Trophoblast cell (in vitro differentiated cells and primary cell): ENCODE measurements around the gene C17orf100.

ENCODE experiments used
- DNase-seq, 2 donors: peaks; one replicate each; pipeline ENCODE4 v3.0.0-alpha.2; 2016
- H2AFZ ChIP-seq: 2 replicates; pipeline ENCODE4 v1.6.1; 2013; ENCODE audit warnings: low read length, moderate library complexity, mild to moderate bottlenecking; ENCODE audit not compliant: insufficient read depth, poor library complexity
- H2AK5ac ChIP-seq: 2 replicates; pipeline ENCODE4 v1.6.1; 2013; ENCODE audit warnings: mild to moderate bottlenecking, low read length
- H2BK120ac ChIP-seq: 2 replicates; pipeline ENCODE4 v1.6.1; 2013; ENCODE audit warnings: low read length, mild to moderate bottlenecking, moderate library complexity; ENCODE audit not compliant: insufficient read depth, poor library complexity
- H2BK12ac ChIP-seq: 2 replicates; pipeline ENCODE4 v1.6.1; 2013; ENCODE audit warnings: mild to moderate bottlenecking, low read length, moderate library complexity
- H2BK5ac ChIP-seq: 2 replicates; pipeline ENCODE4 v1.6.1; 2013; ENCODE audit warnings: low read length, low read depth, moderate library complexity, mild to moderate bottlenecking; ENCODE audit not compliant: poor library complexity
- H3K14ac ChIP-seq: 2 replicates; pipeline ENCODE4 v1.6.1; 2013; ENCODE audit warnings: mild to moderate bottlenecking, low read length
- H3K18ac ChIP-seq: 2 replicates; pipeline ENCODE4 v1.6.1; 2013; ENCODE audit warnings: mild to moderate bottlenecking, low read length
- H3K23ac ChIP-seq: 2 replicates; pipeline ENCODE4 v1.6.1; 2013; ENCODE audit warnings: low read length
- H3K27ac ChIP-seq: 2 replicates; pipeline ENCODE4 v1.5.1; 2013; ENCODE audit warnings: low read depth, mild to moderate bottlenecking, inconsistent platforms, low read length, moderate library complexity
- H3K27me3 ChIP-seq: 2 replicates; pipeline ENCODE4 v1.6.1; 2013; ENCODE audit warnings: inconsistent platforms, mild to moderate bottlenecking, low read length, moderate library complexity; ENCODE audit not compliant: insufficient read depth
- H3K36me3 ChIP-seq, 2 experiments: 1 replicate in 1 of 2; 2 replicates in 1 of 2; pipeline ENCODE4 v1.6.1; 2013; ENCODE audit warnings: low read length in 2 of 2, mild to moderate bottlenecking in 2 of 2, moderate library complexity in 1 of 2; ENCODE audit not compliant: insufficient read depth in 2 of 2, control insufficient read depth in 1 of 2
- H3K4ac ChIP-seq: 2 replicates; pipeline ENCODE4 v1.6.1; 2013; ENCODE audit warnings: low read depth, mild to moderate bottlenecking, low read length, moderate library complexity
- H3K4me1 ChIP-seq, 2 experiments: 1 replicate in 1 of 2; 2 replicates in 1 of 2; pipeline ENCODE4 v1.6.1; 2013; ENCODE audit warnings: low read length in 2 of 2, mild to moderate bottlenecking in 2 of 2, moderate library complexity in 1 of 2; ENCODE audit not compliant: insufficient read depth in 2 of 2, control insufficient read depth in 1 of 2
- H3K4me2 ChIP-seq: 2 replicates; pipeline ENCODE4 v1.6.1; 2013; ENCODE audit warnings: inconsistent platforms, mild to moderate bottlenecking, low read length, moderate library complexity
- H3K4me3 ChIP-seq: 2 replicates; pipeline ENCODE4 v1.5.1; 2013; ENCODE audit warnings: mild to moderate bottlenecking, low read depth, low read length, inconsistent platforms
- H3K79me1 ChIP-seq: one replicate; pipeline ENCODE4 v1.6.1; 2013; ENCODE audit warnings: low read length
- H3K79me2 ChIP-seq: 2 replicates; pipeline ENCODE4 v1.6.1; 2013; ENCODE audit warnings: low read length, mild to moderate bottlenecking; ENCODE audit not compliant: control insufficient read depth, insufficient read depth, poor library complexity
- H3K9ac ChIP-seq: 2 replicates; pipeline ENCODE4 v1.6.1; 2013; ENCODE audit warnings: mild to moderate bottlenecking, low read length
- H3K9me3 ChIP-seq: 2 replicates; pipeline ENCODE4 v1.6.1; 2013; ENCODE audit warnings: low read depth, mild to moderate bottlenecking, control low read depth, inconsistent platforms, low read length; ENCODE audit not compliant: insufficient read depth
- H4K12ac ChIP-seq: 2 replicates; pipeline ENCODE4 v1.6.1; 2013; ENCODE audit warnings: low read depth, mild to moderate bottlenecking, low read length, moderate library complexity
- H4K8ac ChIP-seq: 2 replicates; pipeline ENCODE4 v1.6.1; 2013; ENCODE audit warnings: low read depth, mild to moderate bottlenecking, low read length, moderate library complexity
- H4K91ac ChIP-seq: one replicate; pipeline ENCODE4 v1.6.1; 2013; ENCODE audit warnings: low read depth, mild to moderate bottlenecking, low read length, moderate library complexity
- WGBS: extraction: QIAGEN DNeasy Blood & Tissue Kit; methylation state at CpG from one replicate; pipeline ENCODE4 v1.1.7; 2013; ENCODE audit warnings: missing lambda C conversion rate; ENCODE audit not compliant: insufficient read length, insufficient coverage; ENCODE audit errors: extremely low coverage; 5-methylcytosine and 5-hydroxymethylcytosine counted together

Gene C17orf100

DNA sequence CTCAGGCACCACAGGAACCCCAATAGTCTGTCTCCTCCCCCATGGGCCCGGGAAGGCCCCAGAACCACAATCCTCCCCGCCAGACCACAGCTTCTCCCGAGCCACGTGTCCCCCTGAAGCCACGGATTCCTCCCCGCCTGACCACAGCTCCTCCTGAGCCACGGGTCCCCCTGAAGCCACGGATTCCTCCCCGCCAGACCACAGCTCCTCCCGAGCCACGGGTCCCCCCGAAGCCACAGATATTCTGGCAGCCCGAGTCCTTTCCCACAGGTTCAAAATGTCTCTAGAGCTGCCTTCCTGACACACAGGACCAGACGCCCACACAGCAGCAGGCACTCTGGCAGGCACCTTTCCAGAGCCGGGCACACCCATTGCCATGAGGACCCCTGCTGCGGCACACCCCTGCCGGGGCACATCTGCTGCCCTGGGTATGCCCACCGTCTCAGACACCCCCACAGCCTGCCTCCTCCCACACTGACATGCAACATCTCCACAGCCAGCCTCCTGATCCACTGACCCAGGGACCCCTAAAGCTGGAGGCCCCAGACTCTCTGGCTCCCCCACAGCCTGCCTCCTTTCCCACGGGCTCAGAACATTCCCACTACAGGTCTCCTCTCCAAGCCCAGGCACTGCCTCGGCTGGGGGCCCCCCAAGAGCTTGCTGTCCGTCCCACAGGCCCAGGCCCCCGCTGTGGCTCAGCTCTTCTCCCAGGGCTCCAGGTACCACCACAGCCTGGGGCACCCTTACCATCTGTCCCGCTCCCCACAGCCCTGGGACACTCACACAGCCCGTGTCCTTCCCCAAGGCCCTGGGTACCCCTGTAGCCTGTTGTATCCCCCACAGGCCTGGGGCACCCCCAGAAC lies 13.3 kb upstream of the C17orf100 start:
- H3K14ac ChIP-seq: no peak overlapping the region
- no peak overlapping the region for H2BK12ac ChIP-seq
- H4K12ac ChIP-seq: no peak overlapping the region
- peaks cover 9% of the 10 kb centered on the region for H3K79me2 ChIP-seq
- H4K8ac ChIP-seq: no peak overlapping the region
- H3K4ac ChIP-seq: no peak overlapping the region
- H3K4me1 ChIP-seq: peaks cover 9 to 10% of the 10 kb centered on the region in 2 experiments
- H2BK5ac ChIP-seq: no peak overlapping the region
- H2AFZ ChIP-seq: no peak overlapping the region
- H3K27me3 ChIP-seq: no peaks in the 10 kb centered on the region
- H3K23ac ChIP-seq: no peak overlapping the region
- H3K9me3 ChIP-seq: no peaks in the 10 kb centered on the region
- no peak overlapping the region for H2AK5ac ChIP-seq
- no peak overlapping the region for H2BK120ac ChIP-seq
- H3K18ac ChIP-seq: peak overlapping the region; percentile 47
- H3K79me1 ChIP-seq: peaks cover 12% of the 10 kb centered on the region
- H3K36me3 ChIP-seq: peaks cover 3 to 4% of the 10 kb centered on the region in 2 experiments
- WGBS: no CpG with 5 or more reads among the region's 24 CpGs
- no peak overlapping the region for H4K91ac ChIP-seq
- H3K4me3 ChIP-seq: no peak overlapping the region
- DNase-seq: no peak
- no peak overlapping the region for H3K9ac ChIP-seq
- no peak overlapping the region for H3K27ac ChIP-seq
- no peak overlapping the region for H3K4me2 ChIP-seq

DNA sequence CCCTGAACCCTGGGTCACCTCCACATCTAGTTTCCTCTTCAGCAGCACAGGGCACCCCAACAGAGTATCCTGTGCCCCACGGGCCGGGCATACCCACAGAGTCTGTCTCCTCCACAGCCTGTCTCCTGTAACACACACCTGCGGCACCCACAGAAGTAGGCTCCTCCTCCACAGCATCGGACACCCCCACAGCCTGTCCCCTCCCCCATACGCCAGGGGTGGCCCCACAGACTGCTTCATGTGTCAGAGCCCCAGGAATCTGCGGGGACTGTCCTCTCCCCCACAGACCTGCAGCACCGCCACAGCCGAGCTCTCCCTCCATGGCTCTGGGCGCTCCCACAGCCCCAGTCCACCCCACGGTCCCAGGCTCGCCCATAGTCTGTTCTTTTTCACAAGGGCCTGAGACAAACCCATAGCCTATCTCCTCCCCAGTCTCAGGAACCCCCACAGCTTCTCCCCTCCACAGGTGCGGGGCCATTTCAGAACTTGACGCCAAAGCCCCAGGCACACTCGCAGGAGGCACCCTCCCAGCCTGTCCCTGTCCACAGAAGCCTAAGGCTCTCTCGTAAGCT lies 12.5 kb upstream of the C17orf100 start:
- Histone ChIP-seq H3K36me3 (peaks cover 3 to 6% of the 10 kb centered on the region in 2 experiments), H2BK5ac (no peak overlapping the region), H2AK5ac (peak overlapping the region; percentile 30), H3K4me1 (peaks cover 9 to 10% of the 10 kb centered on the region in 2 experiments), H3K18ac (peak overlapping the region; percentile 93), H3K27me3 (no peaks in the 10 kb centered on the region), H2BK12ac (no peak overlapping the region), H4K91ac (no peak overlapping the region), H3K4ac (peak overlapping the region; percentile 88), H3K4me2 (peak overlapping the region; percentile 69), H3K4me3 (no peak overlapping the region), H3K79me2 (peaks cover 9% of the 10 kb centered on the region), H4K12ac (peak overlapping the region; percentile 16), H3K9ac (no peak overlapping the region), H3K79me1 (peaks cover 12% of the 10 kb centered on the region), H4K8ac (peak overlapping the region; percentile 99), H3K9me3 (no peaks in the 10 kb centered on the region), H3K23ac (no peak overlapping the region), H3K14ac (no peak overlapping the region), H2BK120ac (no peak overlapping the region), H2AFZ (no peak overlapping the region), H3K27ac (no peak overlapping the region)
- DNase-seq: no peak
- no CpG with 5 or more reads among the region's 15 CpGs for WGBS

DNA sequence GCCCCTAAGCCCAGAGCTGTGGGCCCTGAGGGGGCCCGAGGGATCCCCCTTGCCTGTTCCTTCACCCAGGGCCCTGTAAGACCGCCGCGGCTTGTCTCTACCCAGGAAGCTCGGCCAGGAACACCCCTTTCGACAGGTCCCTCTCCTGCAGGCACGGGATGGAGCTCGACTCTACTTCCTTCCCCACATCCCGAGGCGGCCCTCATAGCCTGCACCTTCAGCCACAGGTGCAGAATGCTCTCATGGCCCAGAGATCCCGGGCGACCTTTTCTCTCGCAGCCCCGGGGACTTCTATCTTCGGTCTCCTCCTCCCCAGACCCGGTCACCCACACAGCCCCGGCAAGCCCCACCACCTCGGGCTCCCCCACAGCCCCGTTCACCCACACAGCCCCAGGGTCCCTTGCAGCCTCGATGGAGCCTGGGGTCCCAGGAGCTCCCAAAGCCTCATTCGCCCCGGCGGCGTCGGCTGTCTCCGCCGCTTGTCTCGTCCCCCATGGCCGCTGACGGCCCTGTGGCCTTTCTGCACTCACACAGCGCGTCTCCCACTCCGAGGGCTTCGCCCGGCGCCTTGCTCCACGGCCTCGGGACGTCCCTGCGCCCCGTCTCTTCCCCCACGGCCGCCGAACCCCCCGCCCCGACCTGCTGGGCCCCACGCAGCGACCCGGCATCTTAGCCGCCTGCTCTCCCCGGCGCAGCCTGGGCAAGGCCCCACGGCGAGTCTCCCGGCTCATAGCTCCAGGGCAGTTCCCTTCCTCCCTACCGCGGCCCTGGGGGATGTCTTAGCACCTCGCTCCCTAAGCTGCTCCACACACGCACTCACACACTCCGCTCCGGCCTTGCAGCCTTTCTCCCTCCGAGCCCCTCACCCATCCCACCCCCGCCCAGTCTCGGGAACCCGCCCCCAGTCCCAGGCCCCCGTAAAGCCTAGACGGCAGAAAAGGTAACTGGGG lies 11.7 kb upstream of the C17orf100 start:
- Histone ChIP-seq H2BK12ac (no peak overlapping the region), H3K4me1 (peaks cover 9 to 10% of the 10 kb centered on the region in 2 experiments), H3K4me3 (peak overlapping the region; percentile 78), H3K79me2 (peaks cover 9% of the 10 kb centered on the region), H3K9ac (peak overlapping the region; percentile 50), H3K18ac (peak overlapping the region; percentile 93), H3K23ac (no peak overlapping the region), H3K27me3 (no peaks in the 10 kb centered on the region), H4K12ac (peak overlapping the region; percentile 87), H2AK5ac (peak overlapping the region; percentile 49), H2BK120ac (peak overlapping the region; percentile 25), H3K4ac (peak overlapping the region; percentile 88), H2BK5ac (no peak overlapping the region), H3K36me3 (peaks cover 3 to 6% of the 10 kb centered on the region in 2 experiments), H3K27ac (no peak overlapping the region), H3K4me2 (peak overlapping the region; percentile 69), H3K14ac (peak overlapping the region; percentile 93), H4K8ac (peak overlapping the region; percentile 99), H3K9me3 (no peaks in the 10 kb centered on the region), H3K79me1 (peaks cover 12% of the 10 kb centered on the region), H2AFZ (peak overlapping the region; percentile 94), H4K91ac (peak overlapping the region; percentile 94)
- peak; percentile 38 to 61 for DNase-seq
- no CpG with 5 or more reads among the region's 67 CpGs for WGBS
